ENCODE data around the gene PPTC7.
"Not testable (repeated sequence)": the region's sequence is repeated elsewhere in the genome, so short reads cannot be mapped to it uniquely, and the experiment has no call there.

Gene PPTC7

GRCh38 chr12:110530511-110530910 lies 52.6 kb downstream of the PPTC7 start:
- Histone ChIP-seq H3K4me1 (ENCODE audit: control insufficient read depth, low read length) (peaks cover 53% of the 10 kb centered on the region), H3K4me2 (ENCODE audit: low read length) (peak overlapping the region; percentile 57)

GRCh38 chr12:110528277-110528839 lies 54.8 kb downstream of the PPTC7 start:
- peaks cover 17% of the 10 kb centered on the region for H3K36me3 ChIP-seq (ENCODE audit: control insufficient read depth, low read length)
- no peaks in the 10 kb centered on the region for H3K9me2 ChIP-seq (replicated peaks; ENCODE audit: control insufficient read depth, low read length)
- peaks cover 38% of the 10 kb centered on the region for H3K4me1 ChIP-seq (ENCODE audit: control insufficient read depth, low read length)
- no peaks in the 10 kb centered on the region for H3K9me3 ChIP-seq (ENCODE audit: control insufficient read depth, insufficient read depth, low read length)
- H3K4me3 ChIP-seq (ENCODE audit: low read length): no peak overlapping the region
- no peak for TF ChIP-seq CTCF (IDR thresholded peaks at IDR 0.05; ENCODE audit: low read depth, low read length, poor library complexity, severe bottlenecking)
- TF ChIP-seq EZH2phosphoT487 (IDR thresholded peaks at IDR 0.05; ENCODE audit: borderline replicate concordance, low read length): no peak
- no peak overlapping the region for H3K4me2 ChIP-seq (ENCODE audit: low read length)
- peaks cover 11% of the 10 kb centered on the region; the same call in 1 of the 2 replicates for H3F3A ChIP-seq (ENCODE audit: control insufficient read depth, insufficient read depth)
- H4K20me1 ChIP-seq (ENCODE audit: control insufficient read depth, insufficient read depth, low read depth, low read length): no peaks in the 10 kb centered on the region
- no peaks in the 10 kb centered on the region; the same call in 1 of the 2 replicates for H3K79me2 ChIP-seq (ENCODE audit: control insufficient read depth, low read length)
- no peak overlapping the region for H3K27ac ChIP-seq (ENCODE audit: low read depth, low read length)
- H3K27me3 ChIP-seq (ENCODE audit: control insufficient read depth, low read length): no peaks in the 10 kb centered on the region

More at GRCh38 chr12:110530511-110530910, 52.6 kb downstream of the PPTC7 start:
- Histone ChIP-seq H3K36me3 (ENCODE audit: control insufficient read depth, low read length) (peaks cover 37% of the 10 kb centered on the region), H3K27me3 (ENCODE audit: control insufficient read depth, low read length) (no peaks in the 10 kb centered on the region), H3K4me3 (ENCODE audit: low read length) (peak overlapping the region; percentile 31), H3F3A (ENCODE audit: control insufficient read depth, insufficient read depth) (peaks cover 11% of the 10 kb centered on the region; the same call in 1 of the 2 replicates), H3K9me3 (ENCODE audit: control insufficient read depth, insufficient read depth, low read length) (no peaks in the 10 kb centered on the region), H3K27ac (ENCODE audit: low read depth, low read length) (peak overlapping the region; percentile 79), H4K20me1 (ENCODE audit: control insufficient read depth, insufficient read depth, low read depth, low read length) (no peaks in the 10 kb centered on the region), H3K79me2 (ENCODE audit: control insufficient read depth, low read length) (peaks cover 11% of the 10 kb centered on the region), H3K9me2 (replicated peaks; ENCODE audit: control insufficient read depth, low read length) (no peaks in the 10 kb centered on the region)
- TF ChIP-seq CTCF (IDR thresholded peaks at IDR 0.05; ENCODE audit: low read depth, low read length, poor library complexity, severe bottlenecking): no peak

GRCh38 chr12:110520876-110521712 lies 62.0 kb downstream of the PPTC7 start:
- H3F3A ChIP-seq (ENCODE audit: control insufficient read depth, insufficient read depth); H3K4me2 ChIP-seq (ENCODE audit: low read length); H3K4me1 ChIP-seq (ENCODE audit: control insufficient read depth, low read length); H3K36me3 ChIP-seq (ENCODE audit: control insufficient read depth, low read length); H3K4me3 ChIP-seq (ENCODE audit: low read length); H4K20me1 ChIP-seq (ENCODE audit: control insufficient read depth, insufficient read depth, low read depth, low read length); H3K9me2 ChIP-seq (replicated peaks; ENCODE audit: control insufficient read depth, low read length); H3K9me3 ChIP-seq (ENCODE audit: control insufficient read depth, insufficient read depth, low read length); H3K27me3 ChIP-seq (ENCODE audit: control insufficient read depth, low read length); H3K27ac ChIP-seq (ENCODE audit: low read depth, low read length); H3K79me2 ChIP-seq (ENCODE audit: control insufficient read depth, low read length): not testable (repeated sequence)

- H3F3A ChIP-seq (ENCODE audit: control insufficient read depth, insufficient read depth); H3K27me3 ChIP-seq (ENCODE audit: control insufficient read depth, low read length); H3K4me3 ChIP-seq (ENCODE audit: low read length); H3K4me2 ChIP-seq (ENCODE audit: low read length); H3K27ac ChIP-seq (ENCODE audit: low read depth, low read length); H3K79me2 ChIP-seq (ENCODE audit: control insufficient read depth, low read length); H3K9me2 ChIP-seq (replicated peaks; ENCODE audit: control insufficient read depth, low read length); H3K9me3 ChIP-seq (ENCODE audit: control insufficient read depth, insufficient read depth, low read length); H3K4me1 ChIP-seq (ENCODE audit: control insufficient read depth, low read length); H3K36me3 ChIP-seq (ENCODE audit: control insufficient read depth, low read length); H4K20me1 ChIP-seq (ENCODE audit: control insufficient read depth, insufficient read depth, low read depth, low read length): not testable (repeated sequence)
Measured at GRCh38 chr12:110518014-110518413, 65.1 kb downstream of the PPTC7 start.

All from DOHH2 (cell line).